Osteocyte (in vitro differentiated cells): Measurements from ENCODE around the gene BEAN1. TPM values are rescaled to one million over a fixed set of nuclear protein-coding genes. Genes with fewer than 3 reads are reported as not detected.
"Not testable (repeated sequence)": the region's sequence is repeated elsewhere in the genome, so short reads cannot be mapped to it uniquely, and the experiment has no call there.

ENCODE experiments used
- DNase-seq: peaks from one replicate; pipeline ENCODE4 v3.0.0; 2021; ENCODE audit warnings: mixed read lengths; ENCODE audit not compliant: unreplicated experiment; ENCODE audit errors: extremely low spot score
- H3K27ac Mint-ChIP-seq: one replicate; pipeline ENCODE4 v1.8.0; 2021; ENCODE audit warnings: mild to moderate bottlenecking, mixed read lengths; ENCODE audit not compliant: unreplicated experiment
- H3K27me3 Mint-ChIP-seq: one replicate; pipeline ENCODE4 v1.8.0; 2021; ENCODE audit warnings: mixed read lengths; ENCODE audit not compliant: unreplicated experiment
- H3K36me3 Mint-ChIP-seq: one replicate; pipeline ENCODE4 v1.8.0; 2021; ENCODE audit warnings: mixed read lengths; ENCODE audit not compliant: unreplicated experiment
- H3K4me1 Mint-ChIP-seq: one replicate; pipeline ENCODE4 v1.8.0; 2021; ENCODE audit warnings: mixed read lengths; ENCODE audit not compliant: unreplicated experiment
- H3K4me3 Mint-ChIP-seq: one replicate; pipeline ENCODE4 v1.8.0; 2021; ENCODE audit warnings: mild to moderate bottlenecking, moderate library complexity, mixed read lengths; ENCODE audit not compliant: unreplicated experiment
- H3K9me3 Mint-ChIP-seq: one replicate; pipeline ENCODE4 v1.8.0; 2021; ENCODE audit warnings: mixed read lengths; ENCODE audit not compliant: unreplicated experiment
- total RNA-seq: library from RNA; stranded (reverse); gene quantifications from 2 replicates; pipeline ENCODE4 v1.2.1, GENCODE V29; 2021
- TF ChIP-seq, protein P1 (sequence below): fragments of 200-600 bp; sonication (generic); IDR thresholded peaks from 2 replicates; pipeline ENCODE4 v1.5.0; 2021; ENCODE audit warnings: antibody characterized with exemption, mild to moderate bottlenecking, moderate library complexity

BEAN1 gene
- total RNA-seq, 1 donor from 2014 or later, result 0.97 TPM

DNA sequence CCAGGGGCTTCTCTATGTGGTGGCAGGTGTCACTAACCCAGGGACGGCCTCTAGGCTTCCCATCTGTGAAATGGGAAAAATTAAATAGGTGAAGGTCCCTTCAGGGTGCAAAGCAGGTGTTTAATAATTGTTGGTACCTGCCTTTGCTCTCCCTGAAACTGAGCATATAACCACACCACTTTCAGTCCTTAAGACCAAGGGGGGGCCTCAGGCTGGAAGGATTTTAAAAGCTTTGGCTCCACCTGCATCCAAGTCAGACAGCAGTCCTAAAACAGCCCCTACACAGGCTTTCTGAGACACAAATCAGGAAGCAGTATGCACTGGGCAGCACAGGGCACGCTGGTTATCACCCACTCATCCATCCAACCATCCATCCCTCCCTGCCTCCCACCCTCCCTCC, 67.8 kb downstream of the BEAN1 start:
- Mint-ChIP-seq H3K4me1 (no peaks in the 10 kb centered on the region), H3K9me3 (no peaks in the 10 kb centered on the region), H3K4me3 (no peak overlapping the region), H3K36me3 (peaks cover 15% of the 10 kb centered on the region), H3K27me3 (peaks cover 3% of the 10 kb centered on the region), H3K27ac (no peak overlapping the region)
- TF ChIP-seq, protein P1, sequence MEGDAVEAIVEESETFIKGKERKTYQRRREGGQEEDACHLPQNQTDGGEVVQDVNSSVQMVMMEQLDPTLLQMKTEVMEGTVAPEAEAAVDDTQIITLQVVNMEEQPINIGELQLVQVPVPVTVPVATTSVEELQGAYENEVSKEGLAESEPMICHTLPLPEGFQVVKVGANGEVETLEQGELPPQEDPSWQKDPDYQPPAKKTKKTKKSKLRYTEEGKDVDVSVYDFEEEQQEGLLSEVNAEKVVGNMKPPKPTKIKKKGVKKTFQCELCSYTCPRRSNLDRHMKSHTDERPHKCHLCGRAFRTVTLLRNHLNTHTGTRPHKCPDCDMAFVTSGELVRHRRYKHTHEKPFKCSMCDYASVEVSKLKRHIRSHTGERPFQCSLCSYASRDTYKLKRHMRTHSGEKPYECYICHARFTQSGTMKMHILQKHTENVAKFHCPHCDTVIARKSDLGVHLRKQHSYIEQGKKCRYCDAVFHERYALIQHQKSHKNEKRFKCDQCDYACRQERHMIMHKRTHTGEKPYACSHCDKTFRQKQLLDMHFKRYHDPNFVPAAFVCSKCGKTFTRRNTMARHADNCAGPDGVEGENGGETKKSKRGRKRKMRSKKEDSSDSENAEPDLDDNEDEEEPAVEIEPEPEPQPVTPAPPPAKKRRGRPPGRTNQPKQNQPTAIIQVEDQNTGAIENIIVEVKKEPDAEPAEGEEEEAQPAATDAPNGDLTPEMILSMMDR, result no peak
- DNase-seq, result no peak

DNA sequence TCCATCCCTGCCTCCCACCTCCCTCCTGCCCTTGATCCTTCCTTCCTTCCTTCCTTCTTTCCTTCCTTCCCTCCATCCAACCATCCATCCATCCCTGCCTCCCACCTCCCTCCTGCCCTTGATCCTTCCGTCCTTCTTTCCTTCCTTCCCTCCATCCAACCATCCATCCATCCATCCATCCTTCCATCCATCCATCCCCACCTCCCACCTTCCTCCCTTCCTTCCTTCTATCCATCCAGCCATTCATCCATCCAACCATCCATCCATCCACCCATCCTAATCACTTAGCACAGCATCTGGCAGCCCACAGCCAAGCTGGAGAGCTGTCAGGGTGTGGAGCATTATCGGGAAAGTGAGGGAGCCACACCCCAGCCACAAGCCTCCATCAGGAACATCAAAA, 68.3 kb downstream of the BEAN1 start:
- no peak for DNase-seq
- H3K9me3 Mint-ChIP-seq, result no peaks in the 10 kb centered on the region
- H3K4me3 Mint-ChIP-seq, result no peak overlapping the region
- H3K4me1 Mint-ChIP-seq, result no peaks in the 10 kb centered on the region
- H3K36me3 Mint-ChIP-seq, result peaks cover 15% of the 10 kb centered on the region
- TF ChIP-seq, protein P1, result no peak
- H3K27me3 Mint-ChIP-seq, result peaks cover 3% of the 10 kb centered on the region
- no peak overlapping the region for H3K27ac Mint-ChIP-seq

DNA sequence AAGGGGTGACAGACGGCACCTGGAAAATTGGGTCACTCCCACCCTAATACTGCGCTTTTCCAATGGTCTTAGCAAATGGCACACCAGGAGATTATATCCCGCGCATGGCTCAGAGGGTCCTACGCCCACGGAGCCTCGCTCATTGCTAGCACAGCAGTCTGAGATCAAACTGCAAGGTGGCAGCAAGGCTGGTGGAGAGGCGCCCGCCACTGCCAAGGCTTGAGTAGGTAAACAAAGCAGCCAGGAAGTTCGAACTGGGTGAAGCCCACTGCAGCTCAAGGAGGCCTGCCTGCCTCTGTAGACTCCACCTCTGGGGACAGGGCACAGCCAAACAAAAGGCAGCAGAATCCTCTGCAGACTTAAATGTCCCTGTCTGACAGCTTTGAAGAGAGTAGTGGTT, 69.1 kb downstream of the BEAN1 start:
- H3K9me3 Mint-ChIP-seq, DNase-seq: not testable (repeated sequence)

DNA sequence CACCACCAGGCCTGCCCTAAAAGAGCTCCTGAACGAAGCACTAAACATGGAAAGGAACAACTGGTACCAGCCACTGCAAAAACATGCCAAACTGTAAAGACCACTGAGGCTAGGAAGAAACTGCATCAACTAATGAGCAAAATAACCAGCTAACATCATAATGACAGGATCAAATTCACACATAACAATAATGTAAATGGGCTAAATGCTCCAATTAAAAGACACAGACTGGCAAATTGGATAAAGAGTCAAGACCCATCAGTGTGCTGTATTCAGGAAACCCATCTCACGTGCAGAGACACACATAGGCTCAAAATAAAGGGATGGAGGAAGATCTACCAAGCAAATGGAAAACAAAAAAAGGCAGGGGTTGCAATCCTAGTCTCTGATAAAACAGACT, 70.8 kb downstream of the BEAN1 start:
- peaks cover 15% of the 10 kb centered on the region for H3K36me3 Mint-ChIP-seq
- not testable (repeated sequence) for H3K27ac Mint-ChIP-seq, H3K4me1 Mint-ChIP-seq

More for the DNA sequence above, 69.1 kb downstream of the BEAN1 start:
- H3K4me3 Mint-ChIP-seq, H3K27me3 Mint-ChIP-seq, H3K27ac Mint-ChIP-seq, H3K4me1 Mint-ChIP-seq: not testable (repeated sequence)
- peaks cover 15% of the 10 kb centered on the region for H3K36me3 Mint-ChIP-seq

DNA sequence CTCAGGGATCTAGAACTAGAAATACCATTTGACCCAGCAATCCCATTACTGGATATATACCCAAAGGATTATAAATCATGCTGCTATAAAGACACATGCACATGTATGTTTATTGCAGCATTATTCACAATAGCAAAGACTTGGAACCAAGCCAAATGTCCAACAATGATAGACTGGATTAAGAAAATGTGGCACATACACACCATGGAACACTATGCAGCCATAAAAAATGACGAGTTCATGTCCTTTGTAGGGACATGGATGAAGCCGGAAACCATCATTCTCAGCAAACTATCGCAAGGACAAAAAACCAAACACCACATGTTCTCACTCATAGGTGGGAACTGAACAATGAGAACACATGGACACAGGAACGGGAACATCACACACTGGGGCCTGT, 74.5 kb downstream of the BEAN1 start:
- H3K36me3 Mint-ChIP-seq, DNase-seq, H3K27ac Mint-ChIP-seq, H3K27me3 Mint-ChIP-seq, H3K9me3 Mint-ChIP-seq, H3K4me3 Mint-ChIP-seq: not testable (repeated sequence)
- H3K4me1 Mint-ChIP-seq, result peaks cover 20% of the 10 kb centered on the region

More for the DNA sequence above, 70.8 kb downstream of the BEAN1 start:
- not testable (repeated sequence) for H3K4me3 Mint-ChIP-seq, H3K27me3 Mint-ChIP-seq, H3K9me3 Mint-ChIP-seq, DNase-seq

DNA sequence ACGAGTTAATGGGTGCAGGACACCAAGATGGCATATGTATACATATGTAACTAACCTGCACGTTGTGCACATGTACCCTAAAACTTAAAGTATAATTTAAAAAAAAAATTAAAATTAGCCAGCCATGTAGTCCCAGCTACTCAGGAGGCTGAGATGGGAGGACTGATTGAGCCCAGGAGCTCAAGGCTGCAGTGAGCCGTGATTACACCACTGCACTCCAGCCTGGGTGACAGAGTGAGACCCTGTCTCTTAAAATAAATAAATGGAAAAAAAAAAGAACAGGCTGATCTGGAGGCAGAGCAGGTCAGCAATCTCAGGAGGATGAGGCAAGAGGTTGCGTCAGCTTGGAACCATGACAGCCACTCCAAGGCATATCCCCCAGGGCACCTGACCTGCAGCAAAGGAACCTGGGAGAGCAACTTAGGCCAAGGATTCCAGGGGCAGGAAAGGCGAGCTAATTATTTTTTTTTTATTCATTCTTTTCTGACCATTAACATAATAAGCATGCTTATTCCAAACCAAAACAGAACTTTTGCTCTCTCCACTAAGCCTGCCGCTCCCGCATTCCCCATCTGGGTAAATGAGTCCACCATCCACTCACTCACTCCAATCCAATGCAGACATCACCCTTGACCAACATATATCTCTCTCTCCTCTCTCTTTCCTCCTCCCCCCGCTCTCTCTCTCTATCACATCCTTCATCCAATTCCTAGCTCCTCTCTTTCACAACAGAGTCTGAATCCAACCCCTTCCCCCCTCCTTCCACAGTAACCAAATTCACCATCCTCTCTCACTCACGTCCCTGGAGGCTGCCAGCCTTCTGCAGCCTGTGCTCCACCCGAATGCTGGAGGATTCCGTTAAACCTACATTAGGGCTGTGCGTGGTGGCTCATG, 75.2 kb downstream of the BEAN1 start:
- no peak overlapping the region for H3K27ac Mint-ChIP-seq
- peaks cover 6% of the 10 kb centered on the region for H3K36me3 Mint-ChIP-seq
- DNase-seq, result no peak
- no peaks in the 10 kb centered on the region for H3K9me3 Mint-ChIP-seq
- TF ChIP-seq, protein P1, result no peak
- H3K4me3 Mint-ChIP-seq, result no peak overlapping the region
- H3K4me1 Mint-ChIP-seq, result peaks cover 21% of the 10 kb centered on the region
- H3K27me3 Mint-ChIP-seq, result peaks cover 3% of the 10 kb centered on the region
